GM18870 (cell line): ENCODE data around the gene SLC27A4.
A peak's percentile ranks its signal among the peaks of the same experiment; 100 is the strongest.

Source experiments
- ATAC-seq: cut with Tn5 transposase; IDR thresholded peaks from one replicate; pipeline ENCODE4 v1.9.1; 2021; ENCODE audit warnings: moderate library complexity; ENCODE audit not compliant: unreplicated experiment

Gene SLC27A4

GRCh38 chr9:128361986-128362646 is 21.8 kb downstream of the SLC27A4 start:
- no peak for ATAC-seq

- ATAC-seq = no peak
These were observed 22.4 kb downstream of the SLC27A4 start for GRCh38 chr9:128362774-128363173.

GRCh38 chr9:128365525-128365924 is 25.2 kb downstream of the SLC27A4 start:
- no peak for ATAC-seq

GRCh38 chr9:128369024-128369706 is 28.8 kb downstream of the SLC27A4 start:
- no peak for ATAC-seq

GRCh38 chr9:128370367-128370751 is 30.0 kb downstream of the SLC27A4 start:
- no peak for ATAC-seq

- peak; percentile 62 for ATAC-seq
These were observed 30.7 kb downstream of the SLC27A4 start, which contains the start of gene URM1 for GRCh38 chr9:128370752-128371629. Gene URM1 (plus strand): TSS chr9:128371374. CDS start chr9:128371381, 7 bp downstream.

- ATAC-seq = no peak
These were observed 31.3 kb downstream of the SLC27A4 start for GRCh38 chr9:128371630-128372117.

GRCh38 chr9:128372188-128372641 is 31.9 kb downstream of the SLC27A4 start:
- ATAC-seq = no peak

GRCh38 chr9:128372784-128373183 is 32.5 kb downstream of the SLC27A4 start:
- no peak for ATAC-seq

- no peak for ATAC-seq
These were observed 33.9 kb downstream of the SLC27A4 start for GRCh38 chr9:128374221-128374675.

GRCh38 chr9:128375865-128376264 is 35.5 kb downstream of the SLC27A4 start:
- ATAC-seq = no peak

- no peak for ATAC-seq
These were observed 41.9 kb downstream of the SLC27A4 start for GRCh38 chr9:128382261-128382660.

- no peak for ATAC-seq
These were observed 42.9 kb downstream of the SLC27A4 start for GRCh38 chr9:128383007-128383753.

GRCh38 chr9:128383791-128384190 is 43.5 kb downstream of the SLC27A4 start:
- no peak for ATAC-seq

- no peak for ATAC-seq
These were observed 44.6 kb downstream of the SLC27A4 start for GRCh38 chr9:128384801-128385495.

- ATAC-seq = no peak
These were observed 45.5 kb downstream of the SLC27A4 start for GRCh38 chr9:128385496-128386460.

- no peak for ATAC-seq
These were observed 47.8 kb downstream of the SLC27A4 start for GRCh38 chr9:128388150-128388549.

- no peak for ATAC-seq
These were observed 49.2 kb downstream of the SLC27A4 start for GRCh38 chr9:128389395-128390149.
